BLaER1 treated with 17β-estradiol and CSF1 and Interleukin-3, amounts not matched to agents 10 nM and 100 nM (cell line): ENCODE measurements around the gene MPRIP.

Source experiments
- H3K27ac ChIP-seq, 11 experiments: shearing (Covaris generic); formaldehyde crosslinking; 2 replicates each; pipeline ENCODE4 v1.8.1; 2022
- H3K27me3 ChIP-seq, 11 experiments: shearing (Covaris generic); formaldehyde crosslinking; 2 replicates each; pipeline ENCODE4 v1.8.1; 2022
- H3K36me3 ChIP-seq, 11 experiments: shearing (Covaris generic); formaldehyde crosslinking; 2 replicates each; pipeline ENCODE4 v1.8.1; 2022
- H3K4me1 ChIP-seq, 10 experiments: shearing (Covaris generic); formaldehyde crosslinking; 2 replicates each; pipeline ENCODE4 v1.8.1; 2022
- H3K4me2 ChIP-seq, 11 experiments: shearing (Covaris generic); formaldehyde crosslinking; 2 replicates each; pipeline ENCODE4 v1.8.1; 2022
- H3K4me3 ChIP-seq, 10 experiments: shearing (Covaris generic); formaldehyde crosslinking; 2 replicates each; pipeline ENCODE4 v1.8.1; 2022
- H3K9ac ChIP-seq, 11 experiments: shearing (Covaris generic); formaldehyde crosslinking; 2 replicates each; pipeline ENCODE4 v1.8.1; 2022
- H3K9me3 ChIP-seq, 11 experiments: shearing (Covaris generic); formaldehyde crosslinking; replicated peaks in 1 of 11; 2 replicates each; pipeline ENCODE4 v1.8.1; 2022
- H4K20me1 ChIP-seq, 11 experiments: shearing (Covaris generic); formaldehyde crosslinking; 2 replicates each; pipeline ENCODE4 v1.8.1; 2022
- Cebpa-rat ChIP-seq, 11 experiments: shearing (Covaris generic); IDR thresholded peaks; 2 replicates each; pipeline ENCODE4 v1.8.1; 2022

Gene MPRIP

GRCh38 chr17:17109907-17110306, 67.7 kb downstream of the MPRIP start:
- peaks cover 84 to 100% (median 100%) of the 10 kb centered on the region in 11 experiments; a peak in 21 of 22 replicates for H4K20me1 ChIP-seq
- peaks cover 0 to 30% (median 10%) of the 10 kb centered on the region in 11 experiments; a peak in 9 of 22 replicates for H3K36me3 ChIP-seq
- H3K27me3 ChIP-seq, result no peaks in the 10 kb centered on the region; a peak in 1 of 22 replicates
- no peak overlapping the region for H3K4me3 ChIP-seq
- H3K9me3 ChIP-seq, result no peaks in the 10 kb centered on the region
- peak overlapping the region; percentile 73 to 94 (median 85) for H3K4me2 ChIP-seq
- no peak for TF ChIP-seq Cebpa-rat (IDR thresholded peaks at IDR 0.05)
- H3K4me1 ChIP-seq, result peaks cover 68 to 100% (median 100%) of the 10 kb centered on the region in 10 experiments
- peak overlapping the region in 2 of 11 experiments; percentile 6 to 9; a peak in 1 of 22 replicates for H3K27ac ChIP-seq
- H3K9ac ChIP-seq, result peak overlapping the region in 5 of 11 experiments; percentile 5 to 59 (median 32); a peak in 4 of 22 replicates

- TF ChIP-seq Cebpa-rat (IDR thresholded peaks at IDR 0.05), result no peak
- H3K27ac ChIP-seq, result no peak overlapping the region
- no peaks in the 10 kb centered on the region; a peak in 1 of 22 replicates for H3K27me3 ChIP-seq
- H3K9me3 ChIP-seq, result no peaks in the 10 kb centered on the region
- peak overlapping the region; percentile 73 to 94 (median 85); a peak in 21 of 22 replicates for H3K4me2 ChIP-seq
- H3K36me3 ChIP-seq, result peaks cover 0 to 24% (median 8%) of the 10 kb centered on the region in 11 experiments; a peak in 8 of 22 replicates
- peaks cover 74 to 100% (median 100%) of the 10 kb centered on the region in 10 experiments for H3K4me1 ChIP-seq
- peaks cover 84 to 100% (median 100%) of the 10 kb centered on the region in 11 experiments; a peak in 21 of 22 replicates for H4K20me1 ChIP-seq
- no peak overlapping the region for H3K4me3 ChIP-seq
- H3K9ac ChIP-seq, result 0 out of 22 replicates have a peak overlapping the region, but pooled peaks of 2 of the 11 experiments have one; percentile 4 to 18
Measured at GRCh38 chr17:17110520-17110919, 68.3 kb downstream of the MPRIP start.

- Histone ChIP-seq H3K9me3 (no peaks in the 10 kb centered on the region), H3K4me2 (peak overlapping the region; percentile 56 to 94 (median 82)), H3K27ac (peak overlapping the region in 8 of 11 experiments; percentile 22 to 69 (median 49); a peak in 12 of 22 replicates), H3K36me3 (peaks cover 0 to 19% (median 3%) of the 10 kb centered on the region in 11 experiments; a peak in 6 of 22 replicates), H4K20me1 (peaks cover 84 to 100% (median 100%) of the 10 kb centered on the region in 11 experiments; a peak in 21 of 22 replicates), H3K4me1 (peaks cover 69 to 100% (median 100%) of the 10 kb centered on the region in 10 experiments), H3K4me3 (peak overlapping the region in 2 of 10 experiments; percentile 12 to 17; a peak in 2 of 20 replicates), H3K9ac (peak overlapping the region in 7 of 11 experiments; percentile 36 to 72 (median 54); a peak in 11 of 22 replicates), H3K27me3 (no peaks in the 10 kb centered on the region; a peak in 1 of 22 replicates)
- TF ChIP-seq Cebpa-rat (IDR thresholded peaks at IDR 0.05), result no peak
Measured at GRCh38 chr17:17111401-17112393, 69.4 kb downstream of the MPRIP start.

GRCh38 chr17:17112628-17113200, 70.5 kb downstream of the MPRIP start:
- peak overlapping the region in 10 of 11 experiments; percentile 63 to 94 (median 84); a peak in 19 of 22 replicates for H3K4me2 ChIP-seq
- peaks cover 84 to 100% (median 100%) of the 10 kb centered on the region in 11 experiments; a peak in 21 of 22 replicates for H4K20me1 ChIP-seq
- H3K27ac ChIP-seq, result peak overlapping the region in 5 of 11 experiments; percentile 7 to 54 (median 11); a peak in 7 of 22 replicates
- H3K9ac ChIP-seq, result peak overlapping the region in 2 of 11 experiments; percentile 16 to 21; a peak in 3 of 22 replicates
- H3K4me3 ChIP-seq, result no peak overlapping the region
- H3K4me1 ChIP-seq, result peaks cover 67 to 100% (median 100%) of the 10 kb centered on the region in 10 experiments
- no peak for TF ChIP-seq Cebpa-rat (IDR thresholded peaks at IDR 0.05)
- peaks cover 0 to 14% (median 0%) of the 10 kb centered on the region in 11 experiments; a peak in 3 of 22 replicates for H3K36me3 ChIP-seq
- H3K9me3 ChIP-seq, result no peaks in the 10 kb centered on the region
- H3K27me3 ChIP-seq, result no peaks in the 10 kb centered on the region; a peak in 1 of 22 replicates

- peak overlapping the region; percentile 68 to 94 (median 80) for H3K4me2 ChIP-seq
- peak overlapping the region in 6 of 11 experiments; percentile 6 to 62 (median 44); a peak in 11 of 22 replicates for H3K27ac ChIP-seq
- no peaks in the 10 kb centered on the region; a peak in 1 of 22 replicates for H3K27me3 ChIP-seq
- no peaks in the 10 kb centered on the region for H3K9me3 ChIP-seq
- peaks cover 84 to 100% (median 100%) of the 10 kb centered on the region in 11 experiments; a peak in 21 of 22 replicates for H4K20me1 ChIP-seq
- H3K9ac ChIP-seq, result peak overlapping the region in 8 of 11 experiments; percentile 0 to 49 (median 26); a peak in 10 of 22 replicates
- H3K36me3 ChIP-seq, result peaks cover 0 to 11% (median 0%) of the 10 kb centered on the region in 11 experiments; a peak in 3 of 22 replicates
- H3K4me3 ChIP-seq, result peak overlapping the region in 1 of 10 experiments; percentile 13; a peak in 1 of 20 replicates
- no peak for TF ChIP-seq Cebpa-rat (IDR thresholded peaks at IDR 0.05)
- peaks cover 67 to 100% (median 100%) of the 10 kb centered on the region in 10 experiments for H3K4me1 ChIP-seq
Measured at GRCh38 chr17:17114592-17115225, 72.5 kb downstream of the MPRIP start.

GRCh38 chr17:17115620-17116019, 73.4 kb downstream of the MPRIP start:
- Histone ChIP-seq H3K9me3 (no peaks in the 10 kb centered on the region), H3K36me3 (peaks cover 0 to 11% (median 0%) of the 10 kb centered on the region in 11 experiments; a peak in 3 of 22 replicates), H3K27me3 (no peaks in the 10 kb centered on the region; a peak in 1 of 22 replicates), H3K9ac (peak overlapping the region in 2 of 11 experiments; percentile 47 to 49; a peak in 1 of 22 replicates), H3K27ac (peak overlapping the region in 1 of 11 experiments; percentile 56; a peak in 1 of 22 replicates), H4K20me1 (peaks cover 92 to 100% (median 100%) of the 10 kb centered on the region in 11 experiments; a peak in 21 of 22 replicates), H3K4me2 (peak overlapping the region; percentile 68 to 94 (median 80); a peak in 19 of 22 replicates), H3K4me3 (no peak overlapping the region), H3K4me1 (peaks cover 66 to 100% (median 100%) of the 10 kb centered on the region in 10 experiments)
- no peak for TF ChIP-seq Cebpa-rat (IDR thresholded peaks at IDR 0.05)

GRCh38 chr17:17116406-17116805, 74.1 kb downstream of the MPRIP start:
- Histone ChIP-seq H3K4me3 (no peak overlapping the region), H3K9ac (peak overlapping the region in 1 of 11 experiments; percentile 21; a peak in 1 of 22 replicates), H3K36me3 (peaks cover 0 to 11% (median 0%) of the 10 kb centered on the region in 11 experiments; a peak in 3 of 22 replicates), H3K4me2 (peak overlapping the region in 9 of 11 experiments; percentile 73 to 94 (median 86); a peak in 17 of 22 replicates), H3K4me1 (peaks cover 59 to 100% (median 100%) of the 10 kb centered on the region in 10 experiments), H3K27ac (peak overlapping the region in 5 of 11 experiments; percentile 1 to 23 (median 10); a peak in 3 of 22 replicates), H4K20me1 (peaks cover 96 to 100% (median 100%) of the 10 kb centered on the region in 11 experiments; a peak in 21 of 22 replicates), H3K27me3 (no peaks in the 10 kb centered on the region; a peak in 1 of 22 replicates), H3K9me3 (no peaks in the 10 kb centered on the region)
- TF ChIP-seq Cebpa-rat (IDR thresholded peaks at IDR 0.05), result no peak
